ENCODE measurements around the gene CKAP2L.
A peak's percentile ranks its signal among the peaks of the same experiment; 100 is the strongest.

Gene CKAP2L

DNA sequence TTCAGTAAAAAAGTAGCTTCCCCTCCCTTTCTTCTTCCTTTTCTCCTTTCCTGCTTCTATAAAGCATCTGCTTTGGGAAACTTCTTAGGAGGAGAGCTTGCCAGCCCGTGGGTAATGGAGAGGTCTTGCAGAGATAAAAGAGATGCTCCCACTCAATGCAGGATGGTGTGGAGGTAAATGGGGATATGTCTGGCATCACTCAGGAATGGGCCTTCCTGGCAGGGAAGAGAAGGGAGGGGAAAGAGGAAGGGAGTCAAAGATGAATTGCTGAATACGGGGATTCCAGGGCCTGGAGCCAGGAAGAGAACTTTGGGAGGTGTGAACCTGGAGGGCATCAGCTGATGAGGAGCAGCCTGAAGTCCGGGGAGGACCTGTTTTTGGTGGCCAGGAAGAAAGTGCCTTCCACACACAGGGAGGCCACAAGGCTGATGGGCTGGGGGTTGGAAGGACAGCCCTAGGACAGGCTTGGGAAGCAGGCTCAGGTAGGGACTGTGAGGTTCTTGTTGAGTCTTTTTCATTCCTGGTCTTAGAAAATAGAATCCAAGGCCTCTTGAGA is 46.9 kb upstream of the CKAP2L start:
- no peak for DNase-seq
- Histone ChIP-seq H3K27ac (peak overlapping the region; percentile 52; the same call in 1 of the 2 replicates), H3K36me3 (no peaks in the 10 kb centered on the region), H3K9me3 (ENCODE audit: severe bottlenecking) (no peaks in the 10 kb centered on the region), H3K27me3 (ENCODE audit: insufficient read depth, low read depth, severe bottlenecking) (no peaks in the 10 kb centered on the region), H3K4me3 (ENCODE audit: low read depth, low read length) (no peak overlapping the region)
- TF ChIP-seq, protein P1, sequence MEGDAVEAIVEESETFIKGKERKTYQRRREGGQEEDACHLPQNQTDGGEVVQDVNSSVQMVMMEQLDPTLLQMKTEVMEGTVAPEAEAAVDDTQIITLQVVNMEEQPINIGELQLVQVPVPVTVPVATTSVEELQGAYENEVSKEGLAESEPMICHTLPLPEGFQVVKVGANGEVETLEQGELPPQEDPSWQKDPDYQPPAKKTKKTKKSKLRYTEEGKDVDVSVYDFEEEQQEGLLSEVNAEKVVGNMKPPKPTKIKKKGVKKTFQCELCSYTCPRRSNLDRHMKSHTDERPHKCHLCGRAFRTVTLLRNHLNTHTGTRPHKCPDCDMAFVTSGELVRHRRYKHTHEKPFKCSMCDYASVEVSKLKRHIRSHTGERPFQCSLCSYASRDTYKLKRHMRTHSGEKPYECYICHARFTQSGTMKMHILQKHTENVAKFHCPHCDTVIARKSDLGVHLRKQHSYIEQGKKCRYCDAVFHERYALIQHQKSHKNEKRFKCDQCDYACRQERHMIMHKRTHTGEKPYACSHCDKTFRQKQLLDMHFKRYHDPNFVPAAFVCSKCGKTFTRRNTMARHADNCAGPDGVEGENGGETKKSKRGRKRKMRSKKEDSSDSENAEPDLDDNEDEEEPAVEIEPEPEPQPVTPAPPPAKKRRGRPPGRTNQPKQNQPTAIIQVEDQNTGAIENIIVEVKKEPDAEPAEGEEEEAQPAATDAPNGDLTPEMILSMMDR (IDR thresholded peaks at IDR 0.05; ENCODE audit: low read depth, low read length): no peak

DNA sequence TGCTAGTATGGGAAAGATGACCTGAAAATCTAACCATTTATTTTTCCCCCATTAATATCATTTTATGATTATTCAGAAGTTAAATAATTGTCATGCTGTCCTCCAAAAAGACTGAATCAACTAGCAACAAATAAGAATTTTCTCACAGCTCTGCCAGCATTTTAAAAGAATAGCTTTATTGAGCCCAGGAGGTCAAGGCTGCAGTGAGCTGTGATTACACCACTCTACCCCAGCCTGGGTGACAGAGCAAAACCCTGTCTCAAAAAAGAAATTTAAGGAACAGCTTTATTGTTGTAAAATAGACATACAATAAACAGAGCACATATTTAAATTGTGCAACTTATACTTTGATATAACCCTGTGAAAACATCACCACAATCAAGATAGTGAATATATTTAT is 44.7 kb upstream of the CKAP2L start:
- Histone ChIP-seq H3K27ac (no peak overlapping the region), H3K36me3 (no peaks in the 10 kb centered on the region), H3K9me3 (ENCODE audit: severe bottlenecking) (no peaks in the 10 kb centered on the region), H3K4me3 (ENCODE audit: low read depth, low read length) (no peak overlapping the region), H3K27me3 (ENCODE audit: insufficient read depth, low read depth, severe bottlenecking) (no peaks in the 10 kb centered on the region)
- TF ChIP-seq, protein P1 (IDR thresholded peaks at IDR 0.05; ENCODE audit: low read depth, low read length): no peak
- no peak for DNase-seq

DNA sequence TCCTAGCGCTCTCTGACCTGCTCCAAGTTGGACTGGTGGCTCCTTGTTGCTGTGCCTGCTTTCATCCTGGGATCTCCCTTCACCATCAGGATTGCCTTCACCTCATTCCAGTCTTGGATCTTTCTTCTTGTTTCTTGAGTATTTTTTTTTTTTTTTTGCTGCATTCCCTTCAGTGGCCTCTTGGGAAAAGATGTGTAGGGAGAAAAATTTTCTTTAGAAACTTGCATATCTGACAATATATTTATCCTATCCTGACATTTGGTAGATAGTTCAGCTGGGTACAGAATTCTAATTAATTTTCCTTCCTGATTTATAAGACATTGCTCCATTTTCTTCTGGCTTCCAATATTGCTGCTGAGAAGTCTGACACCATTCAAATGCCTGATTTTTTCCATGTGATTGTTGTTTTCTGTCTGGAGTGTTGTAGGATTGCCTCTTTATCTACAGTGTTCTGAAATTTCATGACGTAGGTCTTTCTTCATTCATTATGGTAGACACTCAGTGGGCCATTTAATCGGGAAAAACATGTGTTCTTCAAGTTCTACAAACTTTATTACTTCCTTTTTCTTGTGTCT is 42.9 kb upstream of the CKAP2L start:
- Histone ChIP-seq H3K27ac (no peak overlapping the region), H3K9me3 (ENCODE audit: severe bottlenecking) (no peaks in the 10 kb centered on the region), H3K36me3 (no peaks in the 10 kb centered on the region), H3K4me3 (ENCODE audit: low read depth, low read length) (no peak overlapping the region), H3K27me3 (ENCODE audit: insufficient read depth, low read depth, severe bottlenecking) (no peaks in the 10 kb centered on the region)
- DNase-seq: no peak
- TF ChIP-seq, protein P1 (IDR thresholded peaks at IDR 0.05; ENCODE audit: low read depth, low read length): no peak

DNA sequence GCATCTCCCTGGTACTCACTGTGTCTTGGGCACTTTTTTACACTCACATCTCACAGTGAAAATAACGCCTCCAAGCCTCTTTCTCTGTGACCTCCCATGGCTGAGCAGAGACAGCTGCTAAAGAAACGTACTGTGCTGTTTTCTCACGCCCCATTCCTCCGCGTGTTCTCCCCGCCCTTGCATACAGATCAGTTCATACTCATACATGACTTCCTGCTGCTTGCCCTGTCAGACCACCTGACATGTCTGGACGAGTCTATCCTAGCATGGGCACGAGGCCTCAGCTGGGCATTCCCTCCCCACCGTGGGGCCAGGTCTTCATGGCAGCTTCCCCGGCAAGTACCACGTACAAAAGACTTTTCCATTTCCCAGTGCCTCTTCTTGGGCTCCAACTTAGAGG is 41.1 kb upstream of the CKAP2L start:
- Histone ChIP-seq H3K27ac (no peak overlapping the region), H3K4me3 (ENCODE audit: low read depth, low read length) (no peak overlapping the region), H3K9me3 (ENCODE audit: severe bottlenecking) (no peaks in the 10 kb centered on the region), H3K36me3 (no peaks in the 10 kb centered on the region), H3K27me3 (ENCODE audit: insufficient read depth, low read depth, severe bottlenecking) (no peaks in the 10 kb centered on the region)
- TF ChIP-seq, protein P1 (IDR thresholded peaks at IDR 0.05; ENCODE audit: low read depth, low read length): no peak
- no peak for DNase-seq

DNA sequence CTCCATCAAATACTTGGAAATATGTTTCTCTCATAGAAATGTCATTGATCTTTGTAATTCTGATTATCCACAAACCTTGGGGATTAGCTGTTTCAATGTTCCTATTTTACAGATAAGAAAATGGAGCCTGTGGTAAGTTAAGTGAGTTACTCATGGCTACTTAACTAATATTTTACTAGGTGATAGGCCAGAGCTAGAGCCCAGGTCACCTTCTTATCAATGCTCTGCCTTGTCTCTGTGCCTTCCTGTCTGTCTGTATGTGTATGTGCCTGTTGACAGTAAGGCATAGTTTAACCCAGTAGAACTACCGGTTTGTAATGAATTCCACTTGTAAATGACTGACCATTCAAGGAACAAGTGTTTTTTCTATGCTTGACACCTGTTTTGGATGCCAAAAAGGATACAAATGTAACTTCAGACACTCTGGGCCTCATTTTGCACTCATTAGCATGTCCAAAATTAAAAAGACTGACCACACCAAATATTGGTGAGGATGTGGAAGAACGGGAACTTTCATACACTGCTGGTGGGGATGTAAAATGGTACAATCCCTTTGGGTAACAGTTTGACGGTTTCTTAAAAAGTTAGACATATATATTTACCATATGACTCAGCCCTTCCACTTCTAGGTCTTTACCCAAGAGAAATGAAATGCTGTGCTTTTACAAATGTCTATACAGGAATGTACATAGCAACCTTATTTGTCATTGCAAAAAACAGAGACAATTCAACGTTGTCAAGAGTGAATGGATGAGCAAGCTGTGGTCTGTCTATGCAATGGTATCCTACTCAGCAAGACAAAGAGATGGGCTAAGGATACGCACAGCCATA is 39.5 kb upstream of the CKAP2L start:
- Histone ChIP-seq H3K36me3 (no peaks in the 10 kb centered on the region), H3K27me3 (ENCODE audit: insufficient read depth, low read depth, severe bottlenecking) (no peaks in the 10 kb centered on the region), H3K4me3 (ENCODE audit: low read depth, low read length) (no peak overlapping the region), H3K9me3 (ENCODE audit: severe bottlenecking) (no peaks in the 10 kb centered on the region), H3K27ac (no peak overlapping the region)
- no peak for DNase-seq
- TF ChIP-seq, protein P1 (IDR thresholded peaks at IDR 0.05; ENCODE audit: low read depth, low read length): no peak

Data from WERI-Rb-1 (cell line).